NT2/D1 (cell line): ENCODE measurements around the gene MCF2L.

Experiments
- SUZ12 ChIP-seq: IDR thresholded peaks from 2 replicates; pipeline ENCODE4 v1.6.1; 2011; ENCODE audit not compliant: insufficient read length, insufficient read depth; ENCODE audit errors: extremely low read depth
- ZNF274 ChIP-seq: IDR thresholded peaks from 2 replicates; pipeline ENCODE4 v1.6.1; 2011; ENCODE audit warnings: mild to moderate bottlenecking, low read depth, low read length

- TF ChIP-seq SUZ12 (no peak), ZNF274 (no peak)
Measured at GRCh38 chr13:113137691-113138298, 168.8 kb downstream of the MCF2L start.
